ENCODE results near the gene P4HB.
A peak's percentile ranks its signal among the peaks of the same experiment; 100 is the strongest.

DNA sequence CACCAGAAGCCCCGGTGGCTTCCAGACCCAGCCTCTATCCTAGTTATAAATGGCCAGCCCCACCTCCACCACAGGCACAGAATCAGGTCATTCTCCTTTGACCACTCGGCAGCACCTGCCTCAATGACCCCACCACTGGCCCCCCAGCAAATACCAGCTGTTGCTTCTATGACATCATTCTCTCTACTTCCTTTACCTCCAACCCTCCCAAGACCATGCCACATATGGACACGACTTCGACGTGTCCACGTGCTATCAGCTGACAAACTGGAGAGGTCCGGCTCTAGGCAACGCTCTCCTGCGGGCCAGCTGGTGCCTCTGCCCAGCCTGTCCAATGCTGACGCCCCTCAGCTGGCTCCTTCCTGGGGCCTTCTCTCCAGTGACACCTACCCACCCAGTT lies 25.1 kb upstream of the P4HB start:
- TF ChIP-seq, protein P1, sequence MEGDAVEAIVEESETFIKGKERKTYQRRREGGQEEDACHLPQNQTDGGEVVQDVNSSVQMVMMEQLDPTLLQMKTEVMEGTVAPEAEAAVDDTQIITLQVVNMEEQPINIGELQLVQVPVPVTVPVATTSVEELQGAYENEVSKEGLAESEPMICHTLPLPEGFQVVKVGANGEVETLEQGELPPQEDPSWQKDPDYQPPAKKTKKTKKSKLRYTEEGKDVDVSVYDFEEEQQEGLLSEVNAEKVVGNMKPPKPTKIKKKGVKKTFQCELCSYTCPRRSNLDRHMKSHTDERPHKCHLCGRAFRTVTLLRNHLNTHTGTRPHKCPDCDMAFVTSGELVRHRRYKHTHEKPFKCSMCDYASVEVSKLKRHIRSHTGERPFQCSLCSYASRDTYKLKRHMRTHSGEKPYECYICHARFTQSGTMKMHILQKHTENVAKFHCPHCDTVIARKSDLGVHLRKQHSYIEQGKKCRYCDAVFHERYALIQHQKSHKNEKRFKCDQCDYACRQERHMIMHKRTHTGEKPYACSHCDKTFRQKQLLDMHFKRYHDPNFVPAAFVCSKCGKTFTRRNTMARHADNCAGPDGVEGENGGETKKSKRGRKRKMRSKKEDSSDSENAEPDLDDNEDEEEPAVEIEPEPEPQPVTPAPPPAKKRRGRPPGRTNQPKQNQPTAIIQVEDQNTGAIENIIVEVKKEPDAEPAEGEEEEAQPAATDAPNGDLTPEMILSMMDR (IDR thresholded peaks at IDR 0.05; ENCODE audit: insufficient read depth, low read length), result no peak
- TF ChIP-seq POLR2AphosphoS5 (IDR thresholded peaks at IDR 0.05; ENCODE audit: low read depth) (0 out of 2 replicates have a peak, but pooled peaks have one; percentile 5), GABPA (IDR thresholded peaks at IDR 0.05; ENCODE audit: low read depth) (no peak), SPI1 (IDR thresholded peaks at IDR 0.05; ENCODE audit: borderline replicate concordance, low read depth) (no peak)
- TF ChIP-seq, protein P2, sequence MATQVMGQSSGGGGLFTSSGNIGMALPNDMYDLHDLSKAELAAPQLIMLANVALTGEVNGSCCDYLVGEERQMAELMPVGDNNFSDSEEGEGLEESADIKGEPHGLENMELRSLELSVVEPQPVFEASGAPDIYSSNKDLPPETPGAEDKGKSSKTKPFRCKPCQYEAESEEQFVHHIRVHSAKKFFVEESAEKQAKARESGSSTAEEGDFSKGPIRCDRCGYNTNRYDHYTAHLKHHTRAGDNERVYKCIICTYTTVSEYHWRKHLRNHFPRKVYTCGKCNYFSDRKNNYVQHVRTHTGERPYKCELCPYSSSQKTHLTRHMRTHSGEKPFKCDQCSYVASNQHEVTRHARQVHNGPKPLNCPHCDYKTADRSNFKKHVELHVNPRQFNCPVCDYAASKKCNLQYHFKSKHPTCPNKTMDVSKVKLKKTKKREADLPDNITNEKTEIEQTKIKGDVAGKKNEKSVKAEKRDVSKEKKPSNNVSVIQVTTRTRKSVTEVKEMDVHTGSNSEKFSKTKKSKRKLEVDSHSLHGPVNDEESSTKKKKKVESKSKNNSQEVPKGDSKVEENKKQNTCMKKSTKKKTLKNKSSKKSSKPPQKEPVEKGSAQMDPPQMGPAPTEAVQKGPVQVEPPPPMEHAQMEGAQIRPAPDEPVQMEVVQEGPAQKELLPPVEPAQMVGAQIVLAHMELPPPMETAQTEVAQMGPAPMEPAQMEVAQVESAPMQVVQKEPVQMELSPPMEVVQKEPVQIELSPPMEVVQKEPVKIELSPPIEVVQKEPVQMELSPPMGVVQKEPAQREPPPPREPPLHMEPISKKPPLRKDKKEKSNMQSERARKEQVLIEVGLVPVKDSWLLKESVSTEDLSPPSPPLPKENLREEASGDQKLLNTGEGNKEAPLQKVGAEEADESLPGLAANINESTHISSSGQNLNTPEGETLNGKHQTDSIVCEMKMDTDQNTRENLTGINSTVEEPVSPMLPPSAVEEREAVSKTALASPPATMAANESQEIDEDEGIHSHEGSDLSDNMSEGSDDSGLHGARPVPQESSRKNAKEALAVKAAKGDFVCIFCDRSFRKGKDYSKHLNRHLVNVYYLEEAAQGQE (IDR thresholded peaks at IDR 0.05; ENCODE audit: insufficient replicate concordance, low read depth), result no peak

All from HL-60 (cell line).